ENCODE results near the gene WDR53.
"Not testable (repeated sequence)": the region's sequence is repeated elsewhere in the genome, so short reads cannot be mapped to it uniquely, and the experiment has no call there.

WDR53 gene

GRCh38 chr3:196559826-196560225 is 8.5 kb downstream of the WDR53 start:
- no peak for DNase-seq (ENCODE audit: low read depth in 2 of 3, low spot score in 2 of 3)

GRCh38 chr3:196558476-196558875 is 9.9 kb downstream of the WDR53 start:
- no peak for DNase-seq (ENCODE audit: low read depth in 2 of 3, low spot score in 2 of 3)

GRCh38 chr3:196557236-196557635 is 11.1 kb downstream of the WDR53 start:
- DNase-seq (ENCODE audit: low read depth in 2 of 3, low spot score in 2 of 3), result no peak

- no peak for DNase-seq (ENCODE audit: low read depth in 2 of 3, low spot score in 2 of 3)
Observed at GRCh38 chr3:196555295-196555694, 13.1 kb downstream of the WDR53 start.

GRCh38 chr3:196554205-196554604 is 14.1 kb downstream of the WDR53 start:
- no peak for DNase-seq (ENCODE audit: low read depth in 2 of 3, low spot score in 2 of 3)

GRCh38 chr3:196553551-196553950 is 14.8 kb downstream of the WDR53 start:
- no peak for DNase-seq (ENCODE audit: low read depth in 2 of 3, low spot score in 2 of 3)

- DNase-seq (ENCODE audit: low read depth in 2 of 3, low spot score in 2 of 3), result no peak
Observed at GRCh38 chr3:196552253-196552652, 16.1 kb downstream of the WDR53 start.

- not testable (repeated sequence) for DNase-seq (ENCODE audit: low read depth in 2 of 3, low spot score in 2 of 3)
Observed at GRCh38 chr3:196550172-196550571, 18.2 kb downstream of the WDR53 start.

- DNase-seq (ENCODE audit: low read depth in 2 of 3, low spot score in 2 of 3), result not testable (repeated sequence)
Observed at GRCh38 chr3:196549312-196549711, 19.0 kb downstream of the WDR53 start.

GRCh38 chr3:196547067-196547466 is 21.3 kb downstream of the WDR53 start:
- DNase-seq (ENCODE audit: low read depth in 2 of 3, low spot score in 2 of 3), result no peak

GRCh38 chr3:196546537-196546936 is 21.8 kb downstream of the WDR53 start:
- DNase-seq (ENCODE audit: low read depth in 2 of 3, low spot score in 2 of 3), result no peak

GRCh38 chr3:196544491-196544992 is 23.8 kb downstream of the WDR53 start:
- no peak for DNase-seq (ENCODE audit: low read depth in 2 of 3, low spot score in 2 of 3)

GRCh38 chr3:196541684-196542445 is 26.5 kb downstream of the WDR53 start:
- DNase-seq (ENCODE audit: low read depth in 2 of 3, low spot score in 2 of 3), result no peak

- peak in 2 of 3 experiments; percentile 42 to 44 for DNase-seq (ENCODE audit: low read depth in 2 of 3, low spot score in 2 of 3)
Observed at GRCh38 chr3:196537319-196537984, 30.9 kb downstream of the WDR53 start.

GRCh38 chr3:196533260-196533681 is 35.1 kb downstream of the WDR53 start:
- DNase-seq (ENCODE audit: low read depth in 2 of 3, low spot score in 2 of 3), result no peak

GRCh38 chr3:196531418-196531817 is 36.9 kb downstream of the WDR53 start:
- DNase-seq (ENCODE audit: low read depth in 2 of 3, low spot score in 2 of 3), result no peak

- DNase-seq (ENCODE audit: low read depth in 2 of 3, low spot score in 2 of 3), result peak; percentile 79 to 92 (median 83)
Observed at GRCh38 chr3:196528639-196529233, 39.6 kb downstream of the WDR53 start.

- no peak for DNase-seq (ENCODE audit: low read depth in 2 of 3, low spot score in 2 of 3)
Observed at GRCh38 chr3:196525141-196525540, 43.2 kb downstream of the WDR53 start.

- DNase-seq (ENCODE audit: low read depth in 2 of 3, low spot score in 2 of 3), result no peak
Observed at GRCh38 chr3:196524527-196524926, 43.8 kb downstream of the WDR53 start.

GRCh38 chr3:196523841-196524240 is 44.5 kb downstream of the WDR53 start:
- DNase-seq (ENCODE audit: low read depth in 2 of 3, low spot score in 2 of 3), result no peak

- DNase-seq (ENCODE audit: low read depth in 2 of 3, low spot score in 2 of 3), result not testable (repeated sequence)
Observed at GRCh38 chr3:196521291-196521690, 47.1 kb downstream of the WDR53 start.

GRCh38 chr3:196519718-196520082 is 48.7 kb downstream of the WDR53 start:
- DNase-seq (ENCODE audit: low read depth in 2 of 3, low spot score in 2 of 3), result no peak

All from activated CD8-positive, alpha-beta memory T cell treated with anti-CD3 and anti-CD28 coated beads for 48 hours (primary cell).